T-helper 17 cell (primary cell): ENCODE results near the gene ACSS1. TPM values are rescaled to one million over a fixed set of nuclear protein-coding genes. Genes with fewer than 3 reads are reported as not detected.
A peak's percentile ranks its signal among the peaks of the same experiment; 100 is the strongest.

ENCODE experiments used
- ATAC-seq: fragments of 150-1000 bp; cut with Tn5 transposase; 2 replicates; pipeline ENCODE4 v1.10.0; 2021; ENCODE audit warnings: mild to moderate bottlenecking, moderate library complexity
- DNase-seq, 3 donors: peaks; one replicate each; pipeline versions ENCODE4 v3.0.0 to v3.0.0-alpha.2; 2020 to 2021
- H3K9me3 ChIP-seq: one replicate; pipeline ENCODE4 v1.7.0; 2013; ENCODE audit warnings: low read length, mild to moderate bottlenecking; ENCODE audit not compliant: control insufficient read depth, poor library complexity, severe bottlenecking
- H3K27ac Mint-ChIP-seq: one replicate; pipeline ENCODE4 v1.8.0; 2022; ENCODE audit warnings: mild to moderate bottlenecking, moderate library complexity, mixed read lengths
- H3K27me3 Mint-ChIP-seq: one replicate; pipeline ENCODE4 v1.8.0; 2022; ENCODE audit warnings: mixed read lengths
- H3K36me3 Mint-ChIP-seq: one replicate; pipeline ENCODE4 v1.8.0; 2022; ENCODE audit warnings: low read depth, mixed read lengths
- H3K4me1 Mint-ChIP-seq: one replicate; pipeline ENCODE4 v1.8.0; 2022; ENCODE audit warnings: mild to moderate bottlenecking, mixed read lengths
- H3K4me3 Mint-ChIP-seq: one replicate; pipeline ENCODE4 v1.8.0; 2022; ENCODE audit warnings: mild to moderate bottlenecking, moderate library complexity, mixed read lengths
- total RNA-seq, 4 donors: library from RNA in 2 of 4; stranded (reverse) in 2 of 4; gene quantifications; one replicate each; pipeline ENCODE4 v1.2.3 and lab custom pipeline; 2022 to 2026

Gene ACSS1
- total RNA-seq, 2 donors from 2014 or later, result 33.1 to 34.0 TPM

DNA sequence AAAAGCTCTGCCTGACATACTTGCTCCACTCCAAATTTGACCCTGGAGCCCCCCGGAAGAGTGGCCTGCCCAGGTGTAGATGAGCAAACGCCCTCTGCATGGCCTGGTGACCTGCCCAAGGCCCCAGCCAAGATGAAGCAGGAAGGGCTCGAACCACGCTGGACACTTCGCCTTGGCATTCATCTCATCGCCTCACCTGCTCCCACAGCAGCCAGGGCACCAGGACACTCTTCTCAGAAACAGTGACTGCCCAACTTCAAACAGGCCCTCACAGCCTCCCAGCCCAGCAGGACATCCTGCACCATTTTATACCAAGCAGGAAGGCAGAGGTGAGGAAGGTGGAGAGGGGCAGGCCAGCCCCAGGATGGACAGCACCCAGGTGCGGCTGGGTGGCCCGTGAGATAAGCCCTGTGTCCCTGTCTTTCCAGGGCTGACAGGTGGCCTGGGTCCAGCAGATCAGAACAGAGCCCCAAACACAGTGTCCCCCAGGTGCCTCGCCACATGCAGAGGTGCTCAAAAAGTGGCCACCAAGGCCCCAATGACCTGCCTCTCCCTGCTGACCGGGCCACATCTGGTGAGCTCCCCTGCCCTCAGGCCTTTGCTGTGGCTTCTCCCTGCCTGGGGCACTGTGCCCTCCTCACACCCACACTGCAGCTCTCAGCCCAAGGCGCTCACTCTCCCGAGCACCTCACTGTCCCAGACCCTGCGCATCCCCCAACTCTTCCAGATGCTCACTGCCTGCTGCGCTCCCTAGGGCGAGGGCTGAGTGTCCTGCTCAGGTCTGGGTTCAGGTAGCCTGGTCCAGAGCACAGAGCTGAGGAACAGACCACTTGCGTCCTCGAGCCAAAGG lies 7.2 kb downstream of the ACSS1 start:
- Mint-ChIP-seq H3K36me3 (peaks cover 3% of the 10 kb centered on the region), H3K4me1 (peaks cover 42% of the 10 kb centered on the region), H3K4me3 (no peak overlapping the region), H3K27ac (peak overlapping the region; percentile 51), H3K27me3 (no peaks in the 10 kb centered on the region)
- DNase-seq, result no peak
- ATAC-seq, result no peak
- no peaks in the 10 kb centered on the region for H3K9me3 ChIP-seq

DNA sequence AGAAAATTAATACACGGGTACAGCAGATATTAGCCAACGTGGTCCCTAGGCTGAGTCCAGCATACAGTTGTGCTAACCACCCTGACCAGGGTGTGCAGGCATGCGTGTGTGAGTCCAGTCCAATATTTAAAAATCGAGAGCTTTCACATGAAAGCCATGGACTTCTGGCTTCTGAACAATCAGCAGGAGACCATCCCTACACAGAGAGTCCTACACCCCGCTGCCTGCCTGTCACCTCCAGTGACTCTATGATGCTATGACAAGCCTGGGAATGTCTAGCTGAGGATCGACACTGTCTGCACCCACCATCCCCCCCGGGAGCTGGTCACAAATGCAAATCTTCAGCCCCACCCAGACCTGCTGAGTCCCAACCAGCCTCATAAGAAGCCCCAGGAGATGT lies 7.9 kb downstream of the ACSS1 start:
- H3K9me3 ChIP-seq, result no peaks in the 10 kb centered on the region
- ATAC-seq, result no peak
- no peak overlapping the region for H3K4me3 Mint-ChIP-seq
- no peak for DNase-seq
- peaks cover 3% of the 10 kb centered on the region for H3K36me3 Mint-ChIP-seq
- peaks cover 41% of the 10 kb centered on the region for H3K4me1 Mint-ChIP-seq
- H3K27ac Mint-ChIP-seq, result peak overlapping the region; percentile 51
- no peaks in the 10 kb centered on the region for H3K27me3 Mint-ChIP-seq

DNA sequence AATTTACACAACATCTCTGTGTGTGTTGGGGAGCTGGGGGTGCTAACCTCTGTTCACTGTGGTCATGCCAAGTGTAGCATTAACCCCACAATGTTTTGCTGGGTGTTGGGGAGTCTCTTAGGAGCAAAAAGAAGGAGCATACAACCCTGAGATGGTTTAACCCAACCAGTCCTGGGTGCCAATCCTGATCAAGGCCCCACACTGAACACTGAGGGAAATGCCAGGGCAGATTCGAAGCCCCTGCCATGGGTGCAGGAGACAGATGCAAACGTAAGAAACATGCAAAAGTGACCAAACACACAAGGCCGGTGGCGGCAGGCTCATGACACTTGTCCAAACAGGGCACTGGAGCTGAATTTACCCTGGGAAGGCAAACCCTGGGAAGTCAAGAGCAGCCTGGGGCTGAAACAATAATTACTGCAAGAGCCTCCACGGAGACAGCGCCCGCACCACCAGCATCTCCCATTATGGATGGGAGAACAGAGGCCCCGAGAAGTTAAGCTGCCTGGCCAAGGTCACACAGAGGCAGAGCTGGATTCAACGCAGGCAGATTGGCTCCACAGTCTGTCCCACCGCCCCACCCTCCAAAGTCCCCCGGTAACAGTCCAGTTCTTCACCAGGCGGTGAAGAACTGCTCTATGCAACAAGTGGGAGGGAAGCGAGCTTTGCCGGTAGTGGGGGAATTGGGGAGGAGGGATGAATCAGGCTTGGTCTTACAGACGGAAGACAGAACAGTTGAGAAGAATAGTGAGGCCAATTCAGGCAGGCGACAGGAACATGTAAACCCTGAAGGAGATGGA lies 8.5 kb downstream of the ACSS1 start:
- Mint-ChIP-seq H3K36me3 (peaks cover 3% of the 10 kb centered on the region), H3K4me1 (peaks cover 35% of the 10 kb centered on the region), H3K27ac (peak overlapping the region; percentile 51), H3K4me3 (no peak overlapping the region), H3K27me3 (no peaks in the 10 kb centered on the region)
- no peak for DNase-seq
- no peak for ATAC-seq
- no peaks in the 10 kb centered on the region for H3K9me3 ChIP-seq

DNA sequence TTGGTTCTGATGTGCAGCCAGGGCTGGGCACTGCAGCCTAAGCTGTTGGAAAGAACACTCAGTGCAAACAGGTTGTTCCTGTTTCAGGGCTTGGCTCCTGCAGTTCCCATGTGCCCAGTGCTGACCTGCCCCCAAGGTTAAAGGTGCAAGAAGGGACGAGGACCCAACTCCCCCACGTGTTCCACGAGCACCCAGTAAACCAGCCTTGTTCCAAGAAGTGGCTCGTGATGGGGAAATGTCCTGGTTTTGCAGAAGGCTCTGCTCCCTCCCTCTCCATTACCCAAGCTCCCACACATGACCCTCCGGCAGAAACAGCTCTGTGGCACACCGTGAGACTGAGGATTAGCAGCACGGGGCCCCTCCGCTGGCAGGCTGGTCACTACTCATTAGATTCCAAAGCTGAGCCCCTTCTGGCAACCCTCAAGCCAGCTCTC lies 9.4 kb downstream of the ACSS1 start:
- Mint-ChIP-seq H3K4me3 (no peak overlapping the region), H3K36me3 (peaks cover 3% of the 10 kb centered on the region), H3K4me1 (peaks cover 28% of the 10 kb centered on the region), H3K27me3 (no peaks in the 10 kb centered on the region), H3K27ac (peak overlapping the region; percentile 37)
- H3K9me3 ChIP-seq, result no peaks in the 10 kb centered on the region
- DNase-seq, result no peak
- no peak for ATAC-seq

DNA sequence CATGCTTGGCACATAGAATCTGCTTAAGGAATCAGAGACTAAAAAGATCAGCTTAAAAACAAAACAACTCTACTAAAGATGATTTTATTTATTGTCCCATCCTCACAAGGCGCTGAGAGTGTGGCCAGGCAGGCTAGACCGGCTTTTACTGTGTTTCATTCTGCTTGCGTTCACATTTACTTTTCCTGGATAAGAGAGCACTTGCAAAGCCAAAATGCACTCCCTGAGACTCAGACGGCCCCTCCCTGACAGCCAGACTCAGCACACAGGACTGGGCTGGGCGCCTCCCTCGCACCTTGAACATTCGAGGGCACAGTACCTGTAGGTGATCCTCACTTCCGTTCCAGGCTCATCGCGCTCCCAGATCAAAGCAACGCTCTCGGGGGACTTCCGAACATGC lies 10.2 kb downstream of the ACSS1 start:
- DNase-seq (no peak), ATAC-seq (peak; percentile 57)
- H3K27ac Mint-ChIP-seq, result peak overlapping the region; percentile 61
- H3K4me3 Mint-ChIP-seq, result no peak overlapping the region
- H3K4me1 Mint-ChIP-seq, result peaks cover 30% of the 10 kb centered on the region
- no peaks in the 10 kb centered on the region for H3K27me3 Mint-ChIP-seq
- H3K9me3 ChIP-seq, result no peaks in the 10 kb centered on the region
- H3K36me3 Mint-ChIP-seq, result peaks cover 3% of the 10 kb centered on the region

DNA sequence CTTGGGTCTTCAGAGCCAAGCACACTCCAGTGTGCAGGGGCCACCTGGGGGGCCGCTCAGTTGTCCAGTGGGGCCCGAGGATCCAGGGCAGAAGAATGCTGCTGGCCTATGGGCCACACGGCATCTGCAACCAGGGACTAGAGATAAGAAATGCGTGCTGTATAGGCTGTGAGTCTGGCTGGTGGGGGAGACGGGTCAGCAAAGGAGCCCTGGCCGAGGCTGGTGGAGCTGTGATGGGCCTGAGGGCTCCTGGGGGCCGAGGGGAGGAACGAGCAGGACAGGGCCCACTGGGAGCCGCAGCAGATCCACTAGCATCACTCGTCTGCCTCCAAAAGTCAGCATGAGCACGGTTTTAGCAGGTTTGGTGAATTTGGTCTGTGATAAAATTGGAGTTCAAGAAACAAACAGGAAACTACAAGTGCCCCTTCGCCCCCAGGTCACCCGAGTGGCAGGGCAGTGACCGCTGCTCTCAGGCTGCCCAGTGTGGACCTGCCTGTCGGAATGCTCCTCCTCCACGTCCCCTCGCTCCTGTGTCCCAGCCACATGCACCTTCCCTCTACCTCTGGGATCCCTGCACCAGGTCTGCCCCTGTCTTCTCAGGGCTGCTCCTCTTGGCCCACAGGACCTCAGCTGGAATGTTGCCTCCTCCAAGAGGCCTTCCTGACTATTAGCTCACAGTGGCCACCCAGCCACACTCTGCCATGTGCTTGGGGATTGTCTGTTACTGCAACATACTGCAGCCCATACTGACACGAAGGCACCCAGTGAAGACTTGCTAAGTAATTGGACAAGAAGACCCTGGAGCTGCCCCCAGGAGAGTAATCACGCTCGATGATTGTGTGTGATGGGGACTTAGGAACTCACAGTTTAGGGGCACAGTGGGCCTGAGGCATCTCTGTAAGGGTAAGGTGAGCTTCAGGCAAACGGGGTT lies 10.9 kb downstream of the ACSS1 start:
- DNase-seq (no peak), ATAC-seq (no peak)
- no peaks in the 10 kb centered on the region for H3K27me3 Mint-ChIP-seq
- no peaks in the 10 kb centered on the region for H3K9me3 ChIP-seq
- H3K4me3 Mint-ChIP-seq, result no peak overlapping the region
- H3K36me3 Mint-ChIP-seq, result peaks cover 3% of the 10 kb centered on the region
- peak overlapping the region; percentile 92 for H3K27ac Mint-ChIP-seq
- H3K4me1 Mint-ChIP-seq, result peaks cover 32% of the 10 kb centered on the region

DNA sequence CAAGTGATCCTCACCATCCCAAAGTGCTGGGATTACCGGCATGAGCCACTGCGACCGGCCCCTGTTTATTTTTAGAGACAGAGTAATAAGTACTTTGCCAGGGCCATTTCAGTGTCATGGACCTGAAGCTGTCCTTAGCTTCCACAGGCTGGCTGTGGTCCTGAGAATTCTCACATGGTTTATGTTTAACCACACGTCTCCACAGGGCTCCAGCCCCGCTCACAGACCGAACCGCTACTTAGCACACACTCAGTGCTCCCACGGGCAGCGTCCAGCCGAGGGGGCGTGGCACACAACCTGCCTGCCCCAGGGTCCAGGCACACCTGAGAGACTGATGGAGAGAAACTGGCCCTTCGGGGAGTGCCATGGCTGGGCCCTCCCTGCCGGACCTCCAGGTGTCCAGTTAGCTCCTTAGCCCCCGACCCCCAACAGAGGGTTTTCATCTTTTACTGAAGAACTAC lies 11.7 kb downstream of the ACSS1 start:
- Mint-ChIP-seq H3K4me3 (no peak overlapping the region), H3K27ac (peak overlapping the region; percentile 92), H3K4me1 (peaks cover 25% of the 10 kb centered on the region), H3K36me3 (peaks cover 3% of the 10 kb centered on the region), H3K27me3 (no peaks in the 10 kb centered on the region)
- no peaks in the 10 kb centered on the region for H3K9me3 ChIP-seq
- ATAC-seq (no peak), DNase-seq (no peak)

DNA sequence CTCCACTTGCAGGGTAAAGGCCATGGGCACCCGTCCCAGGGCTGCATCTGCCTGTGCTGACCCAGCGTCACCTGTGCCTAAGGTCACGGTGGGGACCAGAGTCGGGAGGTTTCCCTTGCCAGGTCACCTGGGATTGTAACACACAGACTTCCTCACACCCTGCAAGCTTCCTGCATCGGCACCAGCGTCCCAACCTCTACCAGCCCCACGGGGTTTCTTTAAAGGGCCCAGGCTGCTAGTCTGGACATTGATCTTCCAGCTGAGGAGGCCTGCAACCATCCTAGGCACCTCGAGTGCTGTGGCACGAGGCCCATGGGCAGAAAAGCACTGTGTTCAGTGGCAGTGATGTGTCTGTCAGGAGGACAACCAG lies 12.6 kb downstream of the ACSS1 start:
- Mint-ChIP-seq H3K4me3 (no peak overlapping the region), H3K27ac (peak overlapping the region; percentile 92), H3K27me3 (no peaks in the 10 kb centered on the region), H3K4me1 (peaks cover 22% of the 10 kb centered on the region), H3K36me3 (no peaks in the 10 kb centered on the region)
- DNase-seq (no peak), ATAC-seq (no peak)
- H3K9me3 ChIP-seq, result no peaks in the 10 kb centered on the region

DNA sequence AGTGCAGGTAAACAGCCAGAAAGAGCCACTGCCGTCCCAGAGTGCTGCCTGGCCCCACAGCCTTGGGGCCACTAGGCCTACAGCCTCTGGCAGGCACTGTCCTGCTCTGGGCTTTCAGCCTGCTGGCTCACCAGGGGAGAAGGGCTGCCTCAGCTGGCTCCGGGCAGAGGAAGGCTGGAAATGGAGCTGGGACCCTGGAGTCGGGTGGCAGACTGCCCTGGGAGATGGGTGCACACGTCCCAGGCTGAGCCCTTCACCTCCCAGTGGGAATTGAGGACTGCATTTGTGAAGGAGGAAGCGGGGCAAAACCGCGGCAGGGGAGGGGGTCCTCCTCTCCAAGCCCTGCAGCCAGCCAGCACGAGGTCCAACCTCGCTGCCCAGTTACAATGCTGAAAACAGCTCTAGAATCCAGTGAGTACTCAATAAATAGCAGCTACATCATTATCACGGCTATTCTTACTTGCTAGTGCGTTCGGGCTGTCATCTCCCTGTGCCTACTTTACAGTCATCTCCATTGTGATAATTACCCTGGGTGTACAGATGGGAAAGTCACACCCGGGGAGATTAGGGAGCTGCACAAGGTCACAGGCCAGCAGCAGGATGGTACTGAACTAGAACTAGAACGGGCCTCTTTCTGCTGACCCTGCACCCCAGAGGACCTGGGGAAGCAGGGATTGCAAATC lies 13.1 kb downstream of the ACSS1 start:
- Mint-ChIP-seq H3K36me3 (no peaks in the 10 kb centered on the region), H3K4me3 (no peak overlapping the region), H3K27me3 (no peaks in the 10 kb centered on the region), H3K4me1 (peaks cover 20% of the 10 kb centered on the region), H3K27ac (peak overlapping the region; percentile 92)
- H3K9me3 ChIP-seq, result no peaks in the 10 kb centered on the region
- no peak for ATAC-seq
- no peak for DNase-seq

DNA sequence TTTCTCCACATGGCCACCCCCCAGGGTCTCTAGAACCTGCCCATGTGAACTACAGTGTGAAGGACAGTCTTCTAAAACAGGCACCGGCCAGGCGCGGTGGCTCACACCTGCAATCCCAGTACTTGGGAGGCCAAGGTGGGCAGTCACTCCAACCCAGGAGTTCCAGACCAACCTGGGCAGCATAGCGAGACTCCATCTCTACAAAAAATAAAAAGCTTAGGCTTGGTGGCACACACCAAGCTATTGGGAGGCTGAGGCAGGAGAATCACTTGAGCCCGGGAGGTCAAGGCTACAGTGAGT lies 13.7 kb downstream of the ACSS1 start:
- peak overlapping the region; percentile 92 for H3K27ac Mint-ChIP-seq
- H3K9me3 ChIP-seq, result no peaks in the 10 kb centered on the region
- H3K27me3 Mint-ChIP-seq, result no peaks in the 10 kb centered on the region
- no peak for DNase-seq
- no peak for ATAC-seq
- H3K36me3 Mint-ChIP-seq, result no peaks in the 10 kb centered on the region
- peak overlapping the region; percentile 57 for H3K4me3 Mint-ChIP-seq
- H3K4me1 Mint-ChIP-seq, result peaks cover 17% of the 10 kb centered on the region

DNA sequence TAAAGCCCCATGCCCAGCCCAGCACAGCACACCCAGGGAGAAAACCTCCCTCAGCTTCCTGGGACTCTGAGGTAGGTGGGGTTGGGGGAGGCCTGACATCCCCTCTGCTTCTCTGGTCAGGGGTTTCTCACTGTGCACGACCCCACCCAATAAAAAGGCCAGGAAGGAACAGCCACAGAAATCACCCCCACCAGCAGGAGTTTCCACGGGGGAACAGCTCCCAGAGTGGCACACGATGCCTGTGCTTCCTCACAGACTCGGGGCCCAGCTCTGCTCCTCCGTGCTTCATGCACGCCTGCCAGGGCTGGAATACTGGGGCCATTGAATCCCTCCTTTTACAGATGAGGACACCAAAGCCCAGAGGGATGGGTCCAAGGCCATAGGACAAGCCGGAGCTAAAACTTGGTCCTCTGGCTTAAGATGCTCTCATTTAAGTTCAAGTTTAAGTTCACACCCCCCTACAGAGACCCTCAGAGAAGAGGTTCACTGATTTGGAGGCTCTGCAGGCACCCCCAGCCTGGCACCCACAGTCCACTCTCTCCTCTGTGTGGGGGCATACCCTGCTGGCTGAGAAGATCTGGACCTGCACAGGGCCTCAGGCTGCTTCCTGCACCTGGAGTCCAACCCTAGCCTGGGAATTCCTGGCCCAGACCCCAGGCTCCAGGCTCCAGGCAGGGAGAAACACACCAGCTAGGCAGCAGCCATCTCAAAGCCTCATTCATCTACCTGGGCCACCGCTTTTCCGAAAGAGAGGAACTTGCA lies 14.3 kb downstream of the ACSS1 start:
- no peak for DNase-seq
- Mint-ChIP-seq H3K27ac (peak overlapping the region; percentile 92), H3K27me3 (no peaks in the 10 kb centered on the region), H3K4me1 (peaks cover 18% of the 10 kb centered on the region), H3K4me3 (peak overlapping the region; percentile 57), H3K36me3 (no peaks in the 10 kb centered on the region)
- no peaks in the 10 kb centered on the region for H3K9me3 ChIP-seq
- no peak for ATAC-seq
